Measurements from ENCODE around the gene NHLRC2. TPM values are rescaled to one million over a fixed set of nuclear protein-coding genes. Genes with fewer than 3 reads are reported as not detected.

NHLRC2 gene
- polyA plus RNA-seq, 1 experiment: 4.2 TPM

- H3K36me3 ChIP-seq (ENCODE audit: control insufficient read depth, insufficient read depth, low read length): no peaks in the 10 kb centered on the region
- no peak overlapping the region for H3K4me3 ChIP-seq (ENCODE audit: low read depth, low read length)
- TF ChIP-seq CTCF (IDR thresholded peaks at IDR 0.05; ENCODE audit: insufficient read depth, low read depth, low read length): no peak
- H3K27me3 ChIP-seq (ENCODE audit: control insufficient read depth, insufficient read depth, low read length): no peaks in the 10 kb centered on the region
- POLR2A ChIA-PET: no interaction called here
- CTCF ChIA-PET: interaction anchor here (0.6 to 0.7 kb wide), 2 partner anchors 9 to 70 kb away, joined by 3 to 4 read pairs; no protein-coding TSS in a partner anchor
- no peak for DNase-seq (ENCODE audit: low read depth)
These were observed 65.7 kb downstream of the NHLRC2 start for GRCh38 chr10:113920114-113920513.

- no peak for DNase-seq (ENCODE audit: low read depth)
- Histone ChIP-seq H3K36me3 (ENCODE audit: control insufficient read depth, insufficient read depth, low read length) (no peaks in the 10 kb centered on the region), H3K27me3 (ENCODE audit: control insufficient read depth, insufficient read depth, low read length) (no peaks in the 10 kb centered on the region), H3K4me3 (ENCODE audit: low read depth, low read length) (no peak overlapping the region)
- no peak for TF ChIP-seq CTCF (IDR thresholded peaks at IDR 0.05; ENCODE audit: insufficient read depth, low read depth, low read length)
- ChIA-PET CTCF (interaction anchor here (0.6 to 0.7 kb wide), 2 partner anchors 9 to 70 kb away, joined by 3 to 4 read pairs; no protein-coding TSS in a partner anchor), POLR2A (no interaction called here)
These were observed 66.4 kb downstream of the NHLRC2 start for GRCh38 chr10:113920875-113921274.

DNA sequence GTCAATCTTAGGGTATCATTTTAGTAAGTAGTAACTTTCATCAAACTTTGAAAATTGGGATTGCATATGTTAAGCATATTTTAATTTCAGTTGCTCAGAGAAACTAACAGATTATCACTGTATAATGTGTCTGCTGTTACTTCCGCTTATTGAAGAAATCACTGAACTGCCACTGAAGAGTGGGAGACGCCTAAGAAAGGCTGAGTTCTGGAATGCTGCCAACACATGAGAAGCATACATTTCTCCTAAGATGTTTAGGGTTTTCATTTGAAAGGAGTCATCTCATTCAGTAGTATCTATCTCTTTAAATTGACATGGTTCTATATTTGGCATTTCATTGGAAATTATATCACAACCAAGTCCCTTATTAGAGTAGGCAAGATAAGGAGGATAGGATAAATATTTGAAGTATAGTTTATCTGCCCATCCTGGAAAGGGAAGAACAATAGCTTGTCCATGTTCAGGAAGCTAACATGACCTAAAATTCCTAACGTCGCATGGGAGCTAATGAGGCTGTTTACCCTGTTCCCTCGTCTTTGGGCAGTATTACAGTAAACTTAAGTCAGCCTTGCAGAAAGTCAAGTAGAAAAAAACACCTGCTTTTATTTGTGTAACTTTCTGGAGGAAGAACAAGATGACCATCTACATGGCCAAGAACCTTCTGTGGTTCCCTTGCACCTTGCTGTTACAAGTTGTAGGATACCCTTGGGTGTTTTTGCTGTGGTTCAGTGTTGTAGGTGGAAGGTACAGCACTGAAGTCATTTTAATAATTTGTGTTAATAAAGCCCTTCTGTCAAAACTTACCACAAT, 67.3 kb downstream of the NHLRC2 start:
- ChIA-PET POLR2A (no interaction called here), CTCF (interaction anchor here (0.6 kb wide), 1 partner anchor 19 kb away, joined by 4 read pairs; no protein-coding TSS in a partner anchor)
- DNase-seq (ENCODE audit: low read depth): no peak
- H3K36me3 ChIP-seq (ENCODE audit: control insufficient read depth, insufficient read depth, low read length): no peaks in the 10 kb centered on the region
- no peak for TF ChIP-seq CTCF (IDR thresholded peaks at IDR 0.05; ENCODE audit: insufficient read depth, low read depth, low read length)
- H3K27me3 ChIP-seq (ENCODE audit: control insufficient read depth, insufficient read depth, low read length): no peaks in the 10 kb centered on the region
- no peak overlapping the region for H3K4me3 ChIP-seq (ENCODE audit: low read depth, low read length)

DNA sequence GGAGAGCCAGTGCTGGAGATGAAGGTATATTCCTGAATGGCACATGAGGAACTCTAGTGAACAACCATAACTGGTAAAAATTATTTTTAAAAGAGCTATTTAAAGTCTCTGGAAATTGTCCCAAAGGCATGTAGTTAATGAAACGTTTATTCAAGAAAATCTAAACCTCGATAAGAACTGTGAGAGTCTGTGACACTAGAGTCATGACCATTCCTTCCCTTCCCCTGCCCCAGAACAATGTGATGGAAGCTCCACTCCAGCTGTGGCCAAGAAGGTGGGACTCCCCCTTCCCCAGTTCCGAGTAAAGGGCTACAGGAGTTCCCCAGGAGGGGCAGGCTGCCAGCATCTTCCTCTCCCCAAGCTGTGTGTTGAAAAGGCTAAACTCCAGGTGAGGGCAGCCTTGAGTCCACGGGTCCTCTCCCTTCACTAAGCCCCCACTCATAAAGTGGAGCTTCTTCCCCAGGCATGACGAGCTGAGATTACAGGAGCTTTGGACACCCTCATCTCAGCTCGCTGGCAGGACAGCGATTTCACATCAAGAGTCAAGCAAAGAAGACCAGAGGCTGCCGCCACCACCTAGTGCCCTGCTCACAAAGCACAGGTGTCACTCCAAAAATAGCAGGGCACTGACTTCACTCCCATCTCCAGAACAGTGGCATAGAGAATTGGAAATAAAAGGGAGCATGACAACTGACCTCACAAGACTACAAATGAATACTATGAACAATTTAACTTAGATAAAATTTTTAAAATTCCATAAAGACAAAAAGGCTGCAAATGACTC, 68.5 kb downstream of the NHLRC2 start:
- Histone ChIP-seq H3K36me3 (ENCODE audit: control insufficient read depth, insufficient read depth, low read length) (no peaks in the 10 kb centered on the region), H3K27me3 (ENCODE audit: control insufficient read depth, insufficient read depth, low read length) (no peaks in the 10 kb centered on the region), H3K4me3 (ENCODE audit: low read depth, low read length) (no peak overlapping the region)
- ChIA-PET POLR2A (no interaction called here), CTCF (interaction anchor here (0.6 kb wide), 1 partner anchor 8 kb away, joined by 3 read pairs; no protein-coding TSS in a partner anchor)
- no peak for TF ChIP-seq CTCF (IDR thresholded peaks at IDR 0.05; ENCODE audit: insufficient read depth, low read depth, low read length)
- no peak for DNase-seq (ENCODE audit: low read depth)

DNA sequence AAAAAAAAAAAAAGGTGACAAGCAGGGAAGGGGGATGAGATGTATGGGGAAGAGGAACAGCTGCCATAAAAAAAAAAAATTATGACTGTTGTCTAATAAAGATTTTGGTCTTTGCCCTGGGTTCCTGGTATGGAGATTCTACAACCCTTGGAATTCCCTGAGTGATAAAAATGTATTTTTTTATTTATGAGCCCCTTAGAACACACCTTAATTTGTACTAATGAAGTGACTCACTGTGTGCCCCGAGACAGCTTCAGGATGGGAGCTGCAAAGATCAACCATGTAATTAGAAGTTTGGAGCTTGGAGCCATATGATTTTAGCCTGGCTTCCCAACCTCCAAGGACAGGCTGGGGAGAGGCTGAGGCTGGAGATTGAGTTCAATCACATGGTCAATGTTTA, 69.7 kb downstream of the NHLRC2 start:
- Histone ChIP-seq H3K4me3 (ENCODE audit: low read depth, low read length) (no peak overlapping the region), H3K36me3 (ENCODE audit: control insufficient read depth, insufficient read depth, low read length) (no peaks in the 10 kb centered on the region), H3K27me3 (ENCODE audit: control insufficient read depth, insufficient read depth, low read length) (no peaks in the 10 kb centered on the region)
- TF ChIP-seq CTCF (IDR thresholded peaks at IDR 0.05; ENCODE audit: insufficient read depth, low read depth, low read length): no peak
- DNase-seq (ENCODE audit: low read depth): no peak
- CTCF ChIA-PET: no interaction called here
- POLR2A ChIA-PET: no interaction called here
